Posterior cingulate gyrus (tissue), 11 donors: ENCODE measurements around the gene CARMIL3.

Experiments used
- DNase-seq, 10 donors: peaks; one replicate each; pipeline versions ENCODE4 v3.0.0 to v3.0.0-alpha.2; 2020 to 2021; ENCODE audit warnings: mixed read lengths in 3 of 10
- intact Hi-C: fragments of 100-400 bp; cut with DNase I; formaldehyde crosslinking; loops from one replicate; pipeline ENCODE4 v1.15.1; 2023

CARMIL3 gene

GRCh38 chr14:24072881-24073877 lies 21.4 kb downstream of the CARMIL3 start:
- peak in 2 of 10 donors; percentile 59 to 78 for DNase-seq
- intact Hi-C loops, result no loop called here

GRCh38 chr14:24074625-24075484 lies 23.0 kb downstream of the CARMIL3 start:
- peak in 2 of 10 donors; percentile 12 to 17 for DNase-seq
- intact Hi-C loops, result no loop called here

- peak in 2 of 10 donors; percentile 51 for DNase-seq
- intact Hi-C loops, result no loop called here
Observed at GRCh38 chr14:24075485-24076301, 23.9 kb downstream of the CARMIL3 start.

GRCh38 chr14:24076302-24076601 lies 24.4 kb downstream of the CARMIL3 start:
- intact Hi-C loops, result no loop called here
- DNase-seq, result no peak

GRCh38 chr14:24077086-24077485 lies 25.3 kb downstream of the CARMIL3 start:
- DNase-seq, result peak in 2 of 10 donors; percentile 47 to 83
- intact Hi-C loops, result no loop called here

GRCh38 chr14:24078146-24078545 lies 26.3 kb downstream of the CARMIL3 start:
- intact Hi-C loops, result no loop called here
- DNase-seq, result peak in 2 of 10 donors; percentile 14 to 32

- intact Hi-C loops, result no loop called here
- peak in 3 of 10 donors; percentile 27 to 87 (median 81) for DNase-seq
Observed at GRCh38 chr14:24079491-24080141, 27.8 kb downstream of the CARMIL3 start.

GRCh38 chr14:24080142-24080530 lies 28.3 kb downstream of the CARMIL3 start:
- peak in 2 of 10 donors; percentile 77 to 86 for DNase-seq
- intact Hi-C loops, result no loop called here

GRCh38 chr14:24080888-24081738 lies 29.3 kb downstream of the CARMIL3 start:
- DNase-seq, result peak; percentile 42 to 91 (median 54)
- intact Hi-C loops, result no loop called here

- intact Hi-C loops, result no loop called here
- no peak for DNase-seq
Observed at GRCh38 chr14:24081739-24082211, 30.0 kb downstream of the CARMIL3 start.

- peak in 3 of 10 donors; percentile 39 to 72 (median 70) for DNase-seq
- intact Hi-C loops, result no loop called here
Observed at GRCh38 chr14:24082411-24083080, 30.7 kb downstream of the CARMIL3 start.

- no peak for DNase-seq
Observed at GRCh38 chr14:24083462-24083861, 31.7 kb downstream of the CARMIL3 start.

GRCh38 chr14:24084440-24084839 lies 32.6 kb downstream of the CARMIL3 start:
- DNase-seq, result peak in 2 of 10 donors; percentile 17 to 24
- intact Hi-C loops, result no loop called here

More at GRCh38 chr14:24083462-24083861, 31.7 kb downstream of the CARMIL3 start:
- intact Hi-C loops, result no loop called here

GRCh38 chr14:24085215-24085614 lies 33.4 kb downstream of the CARMIL3 start:
- peak in 1 of 10 donors; percentile 2 for DNase-seq
- intact Hi-C loops, result no loop called here

- intact Hi-C loops, result no loop called here
- DNase-seq, result peak in 1 of 10 donors; percentile 53
Observed at GRCh38 chr14:24086193-24086955, 34.6 kb downstream of the CARMIL3 start.

- intact Hi-C loops, result no loop called here
Observed at GRCh38 chr14:24087004-24087403, 35.2 kb downstream of the CARMIL3 start.

GRCh38 chr14:24088095-24088494 lies 36.3 kb downstream of the CARMIL3 start:
- peak in 2 of 10 donors; percentile 8 to 11 for DNase-seq
- intact Hi-C loops, result no loop called here

More at GRCh38 chr14:24087004-24087403, 35.2 kb downstream of the CARMIL3 start:
- DNase-seq, result no peak
